Muscle of leg (tissue), 11 donors: ENCODE measurements around the gene ACKR2. TPM values are rescaled to one million over a fixed set of nuclear protein-coding genes. Genes with fewer than 3 reads are reported as not detected.

Source experiments
- DNase-seq: peaks from one replicate; pipeline ENCODE4 v3.0.0; 2013
- H3K27ac ChIP-seq: one replicate; pipeline ENCODE4 v1.5.1; 2013; ENCODE audit warnings: mild to moderate bottlenecking, low read length, control low read depth
- H3K27me3 ChIP-seq: one replicate; pipeline ENCODE4 v1.6.1; 2013; ENCODE audit warnings: low read length; ENCODE audit not compliant: control insufficient read depth, insufficient read depth
- H3K36me3 ChIP-seq: one replicate; pipeline ENCODE4 v1.6.1; 2013; ENCODE audit warnings: low read length; ENCODE audit not compliant: control insufficient read depth, insufficient read depth
- H3K4me1 ChIP-seq: one replicate; pipeline ENCODE4 v1.6.1; 2013; ENCODE audit warnings: low read length; ENCODE audit not compliant: control insufficient read depth, insufficient read depth
- H3K4me3 ChIP-seq: one replicate; pipeline ENCODE4 v1.5.1; 2013; ENCODE audit warnings: low read length, control low read depth
- H3K9me3 ChIP-seq: replicated peaks from 2 replicates; pipeline ENCODE4 v1.6.1; 2013; ENCODE audit warnings: low read depth, low read length; ENCODE audit not compliant: control insufficient read depth
- WGBS: methylation state at CpG from one replicate; pipeline ENCODE4 v1.1.5; 2013; ENCODE audit warnings: missing lambda C conversion rate; ENCODE audit not compliant: insufficient coverage; 5-methylcytosine and 5-hydroxymethylcytosine counted together
- polyA plus RNA-seq, 8 donors: library from polyadenylated mRNA; unstranded; fragments of 120-200 nt; gene quantifications; one replicate each; pipeline versions ENCODE4 v1.2.1 to v1.2.3, GENCODE V29; 2013; ENCODE audit warnings: inconsistent platforms in 1 of 8, low replicate concordance in 1 of 8; ENCODE audit not compliant: insufficient read length in 8 of 8, insufficient read depth in 1 of 8
- total RNA-seq: library from RNA; stranded (reverse); fragments of 120-200 nt; gene quantifications from one replicate; pipeline ENCODE4 v1.2.4, GENCODE V29; 2013

The ACKR2 gene
- total and polyA plus RNA-seq, 9 donors = 0.26 to 0.69 (median 0.53) TPM

DNA sequence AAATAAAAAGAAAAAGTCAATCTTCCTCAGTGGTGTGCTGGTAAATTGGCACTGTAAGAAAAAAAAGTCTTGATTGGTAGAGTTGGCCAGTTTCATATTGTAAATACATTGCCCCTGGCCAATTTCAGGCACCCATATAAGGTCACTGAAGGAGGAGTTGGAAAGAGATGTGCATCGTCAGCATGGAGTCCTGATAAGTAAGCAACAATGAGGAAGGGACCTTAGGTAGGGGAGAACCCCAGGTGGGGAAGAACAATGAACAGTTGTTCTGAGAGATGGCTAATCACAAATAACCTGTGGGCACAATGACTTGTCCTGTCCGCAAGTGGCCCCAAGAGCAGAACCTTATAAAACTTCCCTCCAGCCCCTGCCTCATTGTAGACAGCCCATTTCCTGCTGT, 75.1 kb downstream of the ACKR2 start:
- 80% methylated on average over 1 of the region's 2 CpGs for WGBS
- no peak for DNase-seq
- peaks cover 10% of the 10 kb centered on the region for H3K4me1 ChIP-seq
- no peak overlapping the region for H3K4me3 ChIP-seq
- no peak overlapping the region for H3K27ac ChIP-seq
- peaks cover 5% of the 10 kb centered on the region for H3K27me3 ChIP-seq
- no peaks in the 10 kb centered on the region for H3K36me3 ChIP-seq
- H3K9me3 ChIP-seq = no peaks in the 10 kb centered on the region

DNA sequence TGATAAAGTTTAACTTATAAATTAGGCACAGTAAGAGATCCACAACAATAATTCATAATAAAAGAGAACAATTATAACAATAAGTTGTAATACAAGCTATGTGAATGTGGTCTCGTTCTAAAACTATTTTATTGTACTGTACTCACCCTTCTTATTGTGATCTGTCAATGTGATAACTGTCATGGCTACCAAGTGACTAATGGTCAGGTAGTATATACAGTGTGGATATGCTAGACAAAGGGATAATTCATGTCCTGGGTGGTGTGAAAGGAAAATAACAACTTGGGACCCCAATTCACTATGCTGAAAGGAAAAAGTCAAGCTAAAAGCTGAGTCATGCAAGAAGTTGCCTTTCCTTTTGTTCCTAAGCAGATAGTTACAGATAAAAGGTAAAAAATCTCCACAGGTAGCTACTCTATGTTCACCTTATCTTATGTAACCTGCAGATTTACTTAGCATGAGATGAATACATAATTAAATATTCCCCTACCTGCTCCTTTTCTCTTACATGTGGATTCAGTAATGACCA, 77.1 kb downstream of the ACKR2 start:
- Histone ChIP-seq H3K27me3 (peaks cover 4% of the 10 kb centered on the region), H3K4me3 (no peak overlapping the region), H3K36me3 (no peaks in the 10 kb centered on the region), H3K4me1 (peaks cover 2% of the 10 kb centered on the region), H3K9me3 (no peaks in the 10 kb centered on the region), H3K27ac (no peak overlapping the region)
- no CpG with 5 or more reads among the region's 1 CpG for WGBS
- no peak for DNase-seq

DNA sequence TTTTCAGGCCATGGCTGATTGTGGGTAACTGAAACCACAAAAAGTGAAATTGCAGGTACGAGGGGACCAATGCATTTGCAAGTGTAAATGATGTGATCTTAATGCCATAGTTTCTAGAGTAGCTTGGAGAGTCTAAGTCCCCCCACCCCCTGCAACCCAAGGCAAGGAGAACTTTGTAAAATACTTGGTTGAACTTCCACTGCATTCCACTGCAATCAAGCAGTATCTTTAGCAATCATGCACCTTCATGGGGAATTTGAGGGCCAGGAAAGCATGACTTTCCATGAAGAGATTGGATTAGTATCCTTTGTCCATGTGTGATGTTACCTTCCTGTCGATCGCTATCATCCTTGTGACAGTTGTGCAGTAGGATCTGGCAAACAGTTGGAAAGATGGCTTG, 77.8 kb downstream of the ACKR2 start:
- H3K27ac ChIP-seq = no peak overlapping the region
- 93% methylated on average over 2 of the region's 3 CpGs for WGBS
- no peaks in the 10 kb centered on the region for H3K9me3 ChIP-seq
- no peak overlapping the region for H3K4me3 ChIP-seq
- DNase-seq = no peak
- peaks cover 4% of the 10 kb centered on the region for H3K27me3 ChIP-seq
- no peaks in the 10 kb centered on the region for H3K4me1 ChIP-seq
- H3K36me3 ChIP-seq = no peaks in the 10 kb centered on the region

DNA sequence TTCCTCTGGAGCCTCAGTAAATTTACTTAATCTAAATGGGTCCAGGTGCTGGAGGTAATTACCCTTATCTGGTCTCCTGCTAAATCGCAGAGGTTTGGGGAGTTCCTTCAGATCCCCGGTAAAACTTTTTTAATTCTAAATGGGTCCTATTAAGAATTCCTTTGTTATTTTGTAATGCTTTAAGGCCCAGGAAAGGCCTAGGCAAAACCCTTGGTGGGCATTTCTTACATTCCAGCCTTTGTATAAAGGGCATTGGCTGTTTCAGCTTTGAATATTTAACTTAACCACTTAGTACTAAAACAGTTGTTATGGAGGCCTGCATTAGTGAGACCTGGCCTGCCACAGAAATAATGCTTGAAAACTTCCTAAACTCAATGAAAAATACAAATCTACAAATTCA, 81.8 kb downstream of the ACKR2 start:
- Histone ChIP-seq H3K36me3 (no peaks in the 10 kb centered on the region), H3K27me3 (peaks cover 2% of the 10 kb centered on the region), H3K4me1 (no peaks in the 10 kb centered on the region), H3K27ac (no peak overlapping the region), H3K4me3 (no peak overlapping the region), H3K9me3 (no peaks in the 10 kb centered on the region)
- WGBS = no CpG with 5 or more reads among the region's 2 CpGs
- no peak for DNase-seq

DNA sequence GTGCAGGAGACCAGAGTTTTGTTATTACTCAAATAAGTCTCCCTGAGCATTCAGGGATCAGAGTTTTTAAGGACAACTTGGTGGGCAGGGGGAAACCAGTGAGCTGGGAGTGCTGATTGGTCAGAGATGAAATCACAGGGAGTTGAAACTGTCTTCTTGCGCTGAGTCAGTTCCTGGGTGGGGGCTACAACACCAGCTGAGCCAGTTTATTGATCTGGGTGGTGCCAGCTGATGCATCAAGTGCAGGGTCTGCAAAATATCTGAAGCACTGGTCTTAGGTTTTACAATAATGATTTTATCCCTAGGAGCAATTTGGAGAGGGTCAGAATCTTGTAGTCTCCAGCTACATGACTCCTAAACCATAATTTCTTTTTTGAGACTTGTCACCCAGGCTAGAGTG, 82.9 kb downstream of the ACKR2 start:
- no peaks in the 10 kb centered on the region for H3K36me3 ChIP-seq
- no peak for DNase-seq
- WGBS = 86% methylated on average over 1 of the region's 1 CpG
- H3K27me3 ChIP-seq = peaks cover 2% of the 10 kb centered on the region
- no peak overlapping the region for H3K4me3 ChIP-seq
- H3K9me3 ChIP-seq = no peaks in the 10 kb centered on the region
- no peak overlapping the region for H3K27ac ChIP-seq
- H3K4me1 ChIP-seq = no peaks in the 10 kb centered on the region

DNA sequence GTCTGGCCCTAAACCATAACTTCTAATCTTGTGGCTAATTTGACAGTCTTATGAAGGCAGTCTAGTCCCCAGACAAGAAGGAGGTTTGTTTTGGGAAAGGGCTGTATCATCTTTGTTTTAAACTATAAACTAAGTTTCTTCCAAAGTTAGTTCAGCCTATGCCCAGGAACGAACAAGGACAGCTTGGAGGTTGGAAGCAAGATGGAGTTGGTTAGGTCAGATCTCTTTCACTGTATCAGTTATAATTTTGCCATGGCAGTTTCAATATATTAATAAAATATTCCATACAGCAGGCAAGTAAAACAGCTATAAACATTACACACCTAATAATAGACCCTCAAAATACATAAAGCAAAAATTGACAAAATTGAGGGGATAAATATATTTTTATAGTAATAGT, 83.6 kb downstream of the ACKR2 start:
- H3K4me3 ChIP-seq = no peak overlapping the region
- no peak for DNase-seq
- H3K36me3 ChIP-seq = no peaks in the 10 kb centered on the region
- H3K27ac ChIP-seq = no peak overlapping the region
- H3K4me1 ChIP-seq = no peaks in the 10 kb centered on the region
- H3K9me3 ChIP-seq = no peaks in the 10 kb centered on the region
- no CpG with 5 or more reads among the region's 1 CpG for WGBS
- no peaks in the 10 kb centered on the region for H3K27me3 ChIP-seq

DNA sequence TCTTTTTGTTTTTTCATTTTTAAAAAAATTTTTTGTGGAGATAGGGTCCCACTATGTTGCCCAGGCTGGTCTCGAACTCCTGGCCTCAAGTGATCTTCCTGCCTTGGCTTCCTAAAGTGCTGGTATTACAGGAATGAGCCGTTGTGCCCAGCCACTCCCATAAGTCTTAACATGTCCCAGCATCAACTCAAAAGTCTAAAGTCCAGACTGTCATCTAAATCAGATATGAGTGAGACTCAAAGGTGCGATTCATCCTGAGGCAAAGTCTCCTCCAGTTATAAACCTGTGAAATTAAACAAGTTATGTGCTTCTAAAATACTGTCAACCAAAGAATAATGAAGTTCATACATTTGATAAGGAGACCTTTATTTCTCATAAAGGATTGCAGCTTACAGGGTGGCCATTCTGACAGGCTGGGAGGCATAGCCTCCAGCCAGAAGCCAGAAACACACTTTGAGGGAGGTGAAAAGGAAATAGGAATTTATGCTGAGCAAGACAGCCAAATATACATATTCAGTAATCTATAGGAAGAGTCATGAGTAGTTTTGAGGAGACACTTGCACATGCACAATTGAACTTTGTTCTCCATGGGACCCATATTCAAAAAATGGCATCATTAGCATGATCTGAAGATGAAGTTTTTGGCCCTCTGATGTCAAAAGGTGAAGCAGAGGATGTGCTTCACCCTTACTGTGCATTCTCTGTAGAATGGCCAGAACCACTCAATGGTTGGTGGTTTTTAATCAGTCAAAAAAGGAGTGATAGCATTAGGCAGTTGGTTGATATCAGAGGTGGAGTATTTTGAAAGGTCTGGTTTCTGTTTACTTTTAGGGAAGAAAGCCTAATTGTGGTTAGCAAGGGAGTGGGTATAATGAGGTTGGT, 85.7 kb downstream of the ACKR2 start:
- 80% methylated on average over 2 of the region's 3 CpGs for WGBS
- no peak overlapping the region for H3K4me3 ChIP-seq
- no peaks in the 10 kb centered on the region for H3K4me1 ChIP-seq

DNA sequence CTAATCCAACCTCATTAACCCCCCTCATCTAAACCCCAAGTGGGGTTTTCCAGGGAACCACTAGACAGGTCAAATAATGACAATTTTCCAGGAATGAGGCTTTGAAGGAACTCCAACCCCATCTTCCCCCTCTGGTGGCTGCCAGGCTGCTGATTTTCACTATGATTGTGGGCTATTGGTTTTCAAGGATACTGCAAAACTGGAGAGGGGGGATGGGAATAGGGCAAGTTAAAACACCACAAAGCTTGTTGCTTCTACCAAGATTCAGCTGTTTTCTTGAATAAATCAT, 86.3 kb downstream of the ACKR2 start:
- Histone ChIP-seq H3K9me3 (no peaks in the 10 kb centered on the region), H3K4me1 (no peaks in the 10 kb centered on the region), H3K27ac (no peak overlapping the region), H3K27me3 (no peaks in the 10 kb centered on the region), H3K36me3 (no peaks in the 10 kb centered on the region), H3K4me3 (no peak overlapping the region)
- no peak for DNase-seq

More for the DNA sequence above, 85.7 kb downstream of the ACKR2 start:
- Histone ChIP-seq H3K36me3 (no peaks in the 10 kb centered on the region), H3K27ac (no peak overlapping the region), H3K27me3 (no peaks in the 10 kb centered on the region), H3K9me3 (no peaks in the 10 kb centered on the region)
- no peak for DNase-seq

DNA sequence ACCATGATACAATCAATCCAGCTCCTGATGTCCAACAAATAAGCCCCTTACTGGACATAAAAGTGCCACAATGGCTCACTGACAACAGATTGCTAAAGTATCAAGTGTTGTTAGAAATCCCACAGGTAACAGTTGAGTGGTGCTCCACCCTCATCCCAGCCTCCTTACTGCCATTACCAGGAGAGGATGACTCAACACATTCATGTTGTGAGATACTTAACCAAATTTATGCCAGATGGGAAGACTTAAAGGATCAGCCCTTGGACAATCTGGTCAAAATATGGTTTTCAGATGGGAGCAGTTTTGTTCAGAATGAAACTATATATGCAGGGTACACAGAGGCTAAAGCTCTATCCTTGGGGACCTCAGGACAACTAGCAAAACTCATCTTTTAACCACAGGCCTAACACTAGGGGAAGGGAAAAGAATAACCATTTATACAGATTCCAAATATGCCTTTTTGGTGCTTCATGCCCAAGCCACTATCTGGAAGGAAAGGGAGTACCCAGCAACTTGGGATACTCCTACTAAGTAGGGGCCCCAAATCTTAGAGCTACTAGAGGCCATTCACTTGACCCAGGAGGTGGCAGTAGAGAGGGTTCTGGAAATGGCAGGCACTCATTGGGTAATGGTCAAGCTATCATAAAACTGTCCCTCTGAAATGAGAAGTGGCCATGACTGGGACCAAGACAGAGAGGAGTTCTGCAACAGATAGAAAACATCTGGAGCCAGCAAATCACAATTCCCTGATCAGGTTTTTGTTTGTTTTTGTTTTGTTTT, 89.8 kb downstream of the ACKR2 start:
- no peaks in the 10 kb centered on the region for H3K36me3 ChIP-seq
- no peaks in the 10 kb centered on the region for H3K27me3 ChIP-seq
- H3K4me1 ChIP-seq = no peaks in the 10 kb centered on the region
- no peak overlapping the region for H3K4me3 ChIP-seq
- no peak overlapping the region for H3K27ac ChIP-seq
- no peak for DNase-seq
- no peaks in the 10 kb centered on the region for H3K9me3 ChIP-seq

DNA sequence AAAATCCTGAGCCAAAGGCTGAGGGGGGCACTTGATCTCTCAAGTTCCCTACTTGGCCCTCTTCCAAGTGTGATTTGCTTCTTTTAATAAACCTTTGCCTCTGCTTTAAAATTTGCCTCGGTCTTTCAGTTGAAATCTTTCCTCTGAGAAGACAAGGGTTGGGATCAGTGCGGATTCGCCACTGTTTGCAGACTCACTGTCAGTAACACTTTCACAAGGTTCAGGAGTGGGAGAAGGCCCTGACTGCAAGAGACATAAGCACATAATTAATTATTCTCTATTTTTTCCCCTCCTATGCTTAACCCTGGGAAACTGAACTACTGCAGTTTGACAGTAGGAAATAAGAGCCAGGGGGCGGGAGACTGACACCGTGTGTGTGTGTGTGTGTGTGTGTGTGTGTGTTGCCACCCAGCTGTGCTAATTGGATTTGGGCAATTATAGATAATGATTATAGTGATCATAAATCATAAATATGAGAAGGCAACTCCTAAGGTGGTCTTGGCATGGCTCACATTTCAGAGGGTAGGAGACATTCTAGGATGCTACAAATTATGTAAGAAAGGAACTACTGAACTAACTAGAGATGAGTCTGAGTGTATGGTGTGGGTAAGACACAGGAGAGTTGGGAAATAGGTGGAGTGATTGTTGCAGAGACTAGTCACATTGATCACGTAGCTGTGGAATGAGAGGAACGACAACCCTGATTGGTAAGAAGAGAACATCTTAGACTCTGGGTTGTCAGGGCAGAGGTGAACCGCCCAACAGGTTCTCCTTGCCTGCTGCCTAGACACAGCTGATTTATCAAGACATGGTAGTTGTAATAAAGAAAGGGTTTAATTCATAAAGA, 91.2 kb downstream of the ACKR2 start:
- no peaks in the 10 kb centered on the region for H3K27me3 ChIP-seq
- no peaks in the 10 kb centered on the region for H3K9me3 ChIP-seq
- DNase-seq = no peak
- peaks cover 2% of the 10 kb centered on the region for H3K4me1 ChIP-seq
- no peaks in the 10 kb centered on the region for H3K36me3 ChIP-seq
- H3K4me3 ChIP-seq = no peak overlapping the region
- 47% methylated on average over 4 of the region's 8 CpGs for WGBS
- H3K27ac ChIP-seq = no peak overlapping the region
